Skin of body (tissue), 2 donors: ENCODE measurements around the gene SPATA25. TPM values are rescaled to one million over a fixed set of nuclear protein-coding genes. Genes with fewer than 3 reads are reported as not detected.

Experiments used
- DNase-seq: peaks from one replicate; lab custom pipeline; 2025; lab: John Stamatoyannopoulos, UW
- total RNA-seq: library from RNA; depleted of rRNA; stranded (reverse); fragments of >200 nt; gene quantifications from one replicate; pipeline ENCODE4 v1.2.3, GENCODE V29; 2014

The SPATA25 gene
- total RNA-seq, 1 donor from 2014 or later: 0.69 TPM

- DNase-seq: no peak
These were observed 20.1 kb downstream of the SPATA25 start for GRCh38 chr20:45867136-45867818.

DNA sequence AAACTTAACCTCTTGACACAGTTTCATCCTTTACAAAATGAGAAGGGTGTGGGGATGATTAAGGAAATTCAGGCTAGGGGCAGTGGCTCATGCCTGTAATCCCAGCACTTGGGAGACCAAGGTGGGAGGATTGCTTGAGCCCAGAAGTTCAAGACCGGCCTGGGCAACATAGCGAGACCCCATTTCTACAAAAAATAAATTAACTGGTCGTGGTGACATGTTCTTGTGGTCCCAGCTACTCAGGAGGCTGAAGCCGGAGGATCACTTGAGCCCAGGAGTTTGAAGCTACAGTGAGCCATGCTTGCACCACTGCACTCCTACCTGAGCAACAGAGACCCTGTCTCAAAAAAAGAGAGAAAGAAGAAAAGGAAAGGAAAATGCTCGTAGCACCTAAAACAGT is 21.0 kb downstream of the SPATA25 start:
- no peak for DNase-seq

GRCh38 chr20:45863543-45864470 is 23.6 kb downstream of the SPATA25 start:
- no peak for DNase-seq

DNA sequence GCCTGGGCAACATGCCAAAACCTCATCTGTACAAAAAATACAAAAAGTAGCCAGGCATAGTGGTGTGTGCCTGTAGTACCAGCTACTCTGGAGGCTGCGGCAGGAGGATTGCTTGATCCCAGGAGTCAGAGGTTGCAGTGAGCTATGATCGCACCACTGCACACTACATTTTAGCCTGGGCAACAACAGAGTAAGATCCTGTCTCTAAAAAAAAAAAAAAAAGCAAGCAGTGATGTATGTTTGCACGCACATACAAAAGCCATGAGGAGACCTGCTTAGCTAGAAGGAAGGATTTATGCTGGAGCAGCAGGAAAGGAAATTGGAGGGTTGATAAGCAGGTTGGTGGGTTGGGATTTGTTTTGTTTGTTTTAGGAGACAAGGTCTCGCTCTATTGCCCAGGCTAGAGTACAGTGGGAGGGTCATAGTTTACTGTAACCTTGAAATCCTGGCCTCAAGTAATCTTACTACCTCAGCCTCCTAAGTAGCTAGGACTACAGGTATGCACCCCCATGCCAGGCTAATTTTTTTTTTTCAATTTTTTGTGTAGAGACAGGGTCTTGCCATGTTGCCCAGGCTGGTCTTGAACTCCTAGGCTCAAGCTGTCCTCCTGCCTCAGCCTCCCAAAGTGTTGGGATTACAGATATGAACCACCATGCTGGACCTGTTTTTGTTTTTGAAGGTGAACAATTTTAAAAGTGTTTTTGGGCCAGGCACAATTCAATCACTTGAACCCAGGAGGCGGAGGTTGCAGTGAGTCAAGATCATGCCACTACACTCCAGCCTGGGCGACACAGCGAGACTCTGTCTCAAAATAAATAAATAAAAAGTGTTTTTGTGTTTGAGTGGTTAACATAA is 26.0 kb downstream of the SPATA25 start:
- no peak for DNase-seq

DNA sequence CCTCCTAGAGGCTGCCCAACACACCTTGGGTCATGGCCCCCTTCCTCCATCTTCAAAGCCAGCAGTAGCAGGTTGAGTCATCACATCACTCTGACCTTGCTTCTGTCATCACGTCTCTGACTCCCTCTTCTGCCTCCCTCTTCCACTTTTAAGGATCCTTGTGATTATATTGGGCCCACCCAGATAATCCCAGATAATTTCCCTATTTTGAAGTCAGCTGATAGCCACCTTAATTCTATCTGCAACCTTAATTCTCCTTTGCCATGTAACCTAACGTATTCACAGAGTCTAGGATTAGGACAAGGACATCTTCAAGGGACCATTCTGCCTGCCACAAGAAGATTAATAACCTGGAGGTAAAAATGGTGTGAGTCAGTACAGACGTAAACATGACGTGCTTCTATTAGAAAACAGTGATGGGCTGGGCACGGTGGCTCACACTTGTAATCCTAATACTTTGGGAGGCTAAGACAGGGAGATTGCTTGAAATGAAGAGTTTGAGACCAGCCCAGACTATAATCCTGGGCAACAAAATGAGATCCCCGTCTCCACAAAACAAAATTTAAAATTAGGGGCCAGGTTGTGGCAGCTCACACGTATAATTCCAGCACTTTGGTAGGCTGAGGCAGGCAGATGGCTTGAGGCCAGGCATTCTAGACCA is 26.7 kb downstream of the SPATA25 start:
- no peak for DNase-seq

GRCh38 chr20:45859916-45860315 is 27.5 kb downstream of the SPATA25 start:
- no peak for DNase-seq

- no peak for DNase-seq
These were observed 29.6 kb downstream of the SPATA25 start for GRCh38 chr20:45857882-45858216.

DNA sequence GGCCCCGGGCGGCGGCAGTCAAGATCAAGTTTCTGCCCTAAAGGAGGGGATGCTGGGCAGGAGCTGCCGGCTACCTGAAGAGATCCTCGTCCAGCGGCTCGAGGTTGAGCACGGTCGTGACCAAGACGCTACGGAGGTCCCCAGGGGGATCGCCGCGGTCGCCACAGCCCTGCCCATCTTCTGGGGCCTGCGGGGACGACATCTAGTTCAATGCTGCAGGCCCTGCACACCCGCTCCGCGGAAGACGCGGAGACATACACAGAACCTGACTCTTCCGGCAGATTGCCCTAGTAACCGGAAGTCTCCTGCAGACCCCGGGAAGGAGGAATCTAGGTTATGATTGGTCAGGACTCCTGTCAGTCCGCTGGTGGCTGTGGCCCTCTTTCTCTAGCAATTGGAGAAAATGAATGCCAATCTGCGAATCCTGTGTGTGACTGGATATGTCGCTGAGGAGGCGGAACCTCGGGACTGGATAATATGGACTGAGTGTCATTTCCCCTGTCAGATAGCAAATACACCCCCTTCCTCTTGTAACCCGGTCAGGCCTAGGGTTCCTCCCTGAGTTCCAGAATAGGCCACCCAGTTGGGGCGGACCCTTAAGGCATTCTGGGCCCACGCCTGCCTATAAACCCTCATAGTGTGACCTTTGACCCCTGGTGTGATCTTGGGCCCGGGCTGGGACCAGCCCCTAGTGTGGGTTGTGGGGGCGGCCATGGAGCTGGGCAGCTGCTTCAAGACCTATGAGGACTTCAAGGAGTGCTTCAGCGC is 30.1 kb downstream of the SPATA25 start, which contains the start of the genes ACOT8 and ZSWIM3:
ACOT8 (minus strand) TSS at position 279 of the 768 bp plus-strand sequence; CDS start at position 202, 77 bp downstream.
ZSWIM3 (plus strand) TSS at position 501 of the 768 bp plus-strand sequence; CDS start at position 713, 212 bp downstream.
- peak; percentile 100 for DNase-seq

- DNase-seq: no peak
These were observed 33.9 kb downstream of the SPATA25 start for GRCh38 chr20:45853484-45853883.

- no peak for DNase-seq
These were observed 35.1 kb downstream of the SPATA25 start for GRCh38 chr20:45852326-45852725.

DNA sequence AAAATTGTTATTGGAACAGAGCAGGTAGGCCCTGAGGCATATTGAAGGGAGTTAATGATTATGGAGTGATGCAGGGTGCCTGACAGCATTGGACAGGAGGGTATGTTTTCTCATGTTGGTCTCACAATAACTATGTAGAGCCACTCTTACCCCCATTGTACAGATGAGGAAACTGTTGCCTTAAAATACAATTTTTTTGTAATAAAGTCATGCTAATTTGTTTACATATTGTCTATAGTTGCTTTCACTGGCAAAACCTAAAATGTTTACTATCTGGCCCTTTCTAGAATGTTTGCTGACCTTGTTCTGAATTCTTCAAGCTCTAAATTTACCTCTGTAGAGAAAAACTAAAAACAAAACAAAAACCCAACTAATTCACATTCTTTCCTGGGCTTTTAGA is 35.9 kb downstream of the SPATA25 start:
- no peak for DNase-seq

DNA sequence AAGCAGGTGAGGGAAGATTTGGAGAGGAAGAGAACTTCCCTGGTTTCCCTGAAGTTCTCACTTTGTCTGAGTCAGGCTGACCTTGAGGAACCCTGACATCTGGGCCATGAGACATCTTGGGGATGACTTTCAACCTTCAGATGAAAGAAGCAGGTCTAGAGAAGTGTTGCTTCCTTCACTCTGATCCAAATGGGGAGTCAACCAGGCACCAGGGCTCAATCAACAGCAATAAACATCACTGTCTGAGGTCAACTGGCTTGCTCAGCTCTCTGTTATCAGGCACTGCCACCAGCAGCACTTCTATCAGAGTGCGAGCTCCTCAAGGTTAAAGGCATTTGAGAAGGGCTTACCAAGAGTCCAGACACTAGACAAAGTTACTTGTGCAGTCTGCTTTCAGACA is 36.5 kb downstream of the SPATA25 start:
- DNase-seq: no peak

GRCh38 chr20:45850238-45850637 is 37.2 kb downstream of the SPATA25 start:
- DNase-seq: no peak

- DNase-seq: no peak
These were observed 38.3 kb downstream of the SPATA25 start for GRCh38 chr20:45848969-45849582.

DNA sequence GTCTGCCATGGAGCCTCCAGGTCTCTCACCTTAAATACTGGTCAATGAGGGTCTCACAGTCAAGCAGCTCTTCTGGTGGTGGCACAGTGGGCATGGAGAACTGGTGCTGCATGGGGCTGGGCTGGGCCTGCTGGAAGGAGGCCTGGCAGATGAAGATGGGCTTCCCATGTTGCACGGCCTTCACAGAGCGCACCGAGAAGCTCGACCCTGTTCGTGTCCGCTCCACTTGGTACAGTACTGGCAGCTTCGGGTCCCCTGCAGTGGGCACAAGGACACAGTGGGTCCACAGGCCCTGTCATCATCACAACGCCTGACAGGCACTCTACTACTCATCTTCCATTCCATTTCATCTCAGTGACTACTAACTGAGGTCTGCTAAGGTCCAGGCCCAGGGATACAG is 39.0 kb downstream of the SPATA25 start:
- DNase-seq: no peak

GRCh38 chr20:45845452-45845851 is 42.0 kb downstream of the SPATA25 start:
- DNase-seq: no peak

DNA sequence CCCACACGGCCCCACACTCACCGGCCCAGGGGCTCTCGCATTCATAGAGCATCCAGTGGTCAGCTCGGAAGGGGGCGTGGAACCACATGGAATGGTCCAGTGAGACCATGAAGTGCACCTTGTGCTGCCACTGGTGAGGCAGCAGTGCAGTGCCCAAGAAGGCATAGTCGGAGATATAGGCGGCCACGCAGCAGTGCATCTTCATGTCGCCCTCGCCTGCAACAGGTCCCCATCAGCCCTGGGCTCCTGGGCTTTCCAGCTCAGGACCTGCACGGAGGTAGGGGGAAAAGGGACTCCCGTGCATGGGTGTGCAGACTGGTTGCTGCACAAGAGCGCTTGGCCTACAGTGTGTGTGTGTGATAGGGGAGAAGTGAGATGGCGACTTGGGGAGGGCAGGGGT is 43.9 kb downstream of the SPATA25 start:
- DNase-seq: no peak

- no peak for DNase-seq
These were observed 45.1 kb downstream of the SPATA25 start for GRCh38 chr20:45842169-45842812.

- DNase-seq: no peak
These were observed 45.9 kb downstream of the SPATA25 start for GRCh38 chr20:45841407-45842129.
